Activated CD4-positive, alpha-beta T cell treated with anti-CD3 and anti-CD28 coated beads for 36 hours (primary cell): Measurements from ENCODE around the gene DYNC1LI1. TPM values are rescaled to one million over a fixed set of nuclear protein-coding genes. Genes with fewer than 3 reads are reported as not detected.
A peak's percentile ranks its signal among the peaks of the same experiment; 100 is the strongest.

Experiments used
- ATAC-seq: fragments of 200-7000 bp; cut with Tn5 transposase; one replicate; pipeline ENCODE4 v1.10.0; 2021; ENCODE audit warnings: mild to moderate bottlenecking, moderate library complexity
- CTCF ChIA-PET: fragments of 350-600 bp; sonication (Branson Sonifier 250); formaldehyde crosslinking; loops from one replicate; lab custom pipeline; 2021; ENCODE audit warnings: antibody characterized with exemption; lab: Charles Lee
- POLR2A ChIA-PET: fragments of 350-600 bp; sonication (Branson Sonifier 250); formaldehyde crosslinking; loops from one replicate; lab custom pipeline; 2021; ENCODE audit warnings: antibody characterized with exemption, inconsistent platforms; lab: Charles Lee
- DNase-seq: peaks from one replicate; pipeline ENCODE4 v3.0.0-alpha.2; 2020
- H3K27ac Mint-ChIP-seq: one replicate; pipeline ENCODE4 v1.8.0; 2021; ENCODE audit warnings: mixed read lengths
- H3K27me3 Mint-ChIP-seq: one replicate; pipeline ENCODE4 v1.8.0; 2021; ENCODE audit warnings: mixed read lengths
- H3K36me3 Mint-ChIP-seq: one replicate; pipeline ENCODE4 v1.8.0; 2021; ENCODE audit warnings: low read depth, mixed read lengths
- H3K4me1 Mint-ChIP-seq: one replicate; pipeline ENCODE4 v1.8.0; 2021; ENCODE audit warnings: mixed read lengths
- H3K4me3 Mint-ChIP-seq: one replicate; pipeline ENCODE4 v1.8.0; 2021; ENCODE audit warnings: mild to moderate bottlenecking, moderate library complexity, mixed read lengths
- H3K9me3 Mint-ChIP-seq: one replicate; pipeline ENCODE4 v1.8.0; 2021; ENCODE audit warnings: low read depth, mixed read lengths
- intact Hi-C, 2 experiments: fragments of 100-400 bp; cut with DNase I in 1 of 2; cut with micrococcal nuclease in 1 of 2; formaldehyde crosslinking; loops; one replicate each; pipeline versions ENCODE4 v1.14.2 to v1.15.1; 2022 to 2024; cut with DNase I, micrococcal nuclease
- total RNA-seq, 2 experiments: library from RNA; stranded (reverse); gene quantifications; one replicate each; pipeline ENCODE4 v1.2.3, GENCODE V29; 2021

The DYNC1LI1 gene
- total RNA-seq, 2 experiments from 2014 or later, result 31.8 to 31.9 TPM

DNA sequence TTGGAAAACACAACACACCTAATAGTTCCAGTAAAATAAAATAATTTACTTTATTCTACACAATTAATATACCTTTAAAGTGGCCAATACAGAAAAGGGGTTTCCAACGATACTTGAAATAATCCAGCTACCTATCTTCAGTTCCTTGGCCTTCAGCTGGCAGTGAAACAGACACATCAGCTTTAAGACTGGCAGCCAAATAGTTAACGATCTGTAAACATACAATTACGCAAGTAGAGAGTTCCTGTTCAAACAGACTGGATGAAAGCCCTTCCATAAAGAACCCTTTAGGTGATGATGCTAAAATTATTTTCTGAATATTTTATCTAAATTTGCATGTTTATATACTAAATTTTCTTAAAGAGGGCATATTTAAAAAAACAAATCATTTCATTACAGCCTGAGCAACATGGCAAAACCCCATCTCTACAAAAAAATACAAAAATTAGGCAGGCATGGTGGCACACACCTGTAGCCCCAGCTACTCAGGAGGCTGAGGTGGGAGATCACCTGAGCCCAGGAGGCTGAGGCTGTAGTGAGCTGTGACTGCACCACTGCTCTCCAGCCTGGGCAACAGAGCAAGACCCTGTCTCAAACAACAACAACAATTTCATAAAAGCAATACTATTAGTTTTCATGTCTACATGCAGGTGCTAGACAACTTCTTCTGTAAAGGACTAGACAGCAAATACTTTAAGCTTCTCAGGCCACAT lies 12.9 kb downstream of the DYNC1LI1 start:
- intact Hi-C loops, result no loop called here
- Mint-ChIP-seq H3K9me3 (no peaks in the 10 kb centered on the region), H3K27me3 (no peaks in the 10 kb centered on the region), H3K36me3 (peaks cover 3% of the 10 kb centered on the region), H3K4me3 (no peak overlapping the region), H3K4me1 (peaks cover 17% of the 10 kb centered on the region), H3K27ac (no peak overlapping the region)
- no peak for DNase-seq
- POLR2A ChIA-PET, result no interaction called here
- CTCF ChIA-PET, result no interaction called here
- ATAC-seq, result no peak

DNA sequence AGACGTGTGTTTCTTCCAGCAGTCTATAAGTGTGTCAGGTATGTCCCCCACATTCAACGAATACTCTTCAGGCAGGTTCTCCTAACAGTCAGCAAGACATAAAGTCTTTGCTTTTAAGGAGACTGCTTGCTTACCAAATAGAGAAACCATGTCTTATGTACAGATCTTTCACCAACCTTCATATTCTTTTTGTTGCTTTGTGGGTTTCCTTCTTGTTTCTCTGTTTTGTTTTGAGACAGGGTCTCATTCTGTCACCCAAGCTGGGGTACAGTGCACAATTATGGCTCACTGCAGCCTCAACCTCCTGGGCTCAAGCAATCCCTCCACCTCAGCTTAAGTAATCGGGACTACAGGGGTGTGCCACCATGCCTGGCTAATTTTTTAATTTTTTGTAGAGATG lies 14.3 kb downstream of the DYNC1LI1 start:
- DNase-seq (no peak), ATAC-seq (no peak)
- peaks cover 27% of the 10 kb centered on the region for H3K4me1 Mint-ChIP-seq
- H3K27ac Mint-ChIP-seq, result no peak overlapping the region
- ChIA-PET CTCF (no interaction called here), POLR2A (no interaction called here)
- H3K9me3 Mint-ChIP-seq, result no peaks in the 10 kb centered on the region
- no peaks in the 10 kb centered on the region for H3K27me3 Mint-ChIP-seq
- no peak overlapping the region for H3K4me3 Mint-ChIP-seq
- intact Hi-C loops, result no loop called here
- peaks cover 3% of the 10 kb centered on the region for H3K36me3 Mint-ChIP-seq

DNA sequence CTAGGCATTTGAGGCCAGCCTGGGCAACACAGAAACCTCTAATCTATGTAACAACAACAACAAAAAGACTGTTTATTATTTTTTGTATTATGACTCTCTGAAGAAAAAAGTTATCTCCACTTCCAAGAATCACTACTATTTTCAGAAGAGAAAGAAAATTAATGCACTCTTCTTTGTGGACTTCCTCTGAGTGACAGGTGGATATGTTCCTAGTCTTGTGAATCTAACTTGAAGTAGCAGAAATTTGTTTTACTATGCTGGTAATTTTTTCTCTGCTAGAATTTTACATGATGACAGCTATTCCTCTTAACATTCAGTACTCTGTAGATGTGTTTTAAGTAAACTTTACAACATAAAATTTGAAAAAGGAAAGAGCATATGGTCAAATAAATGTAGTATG lies 16.7 kb downstream of the DYNC1LI1 start:
- DNase-seq (no peak), ATAC-seq (no peak)
- peaks cover 31% of the 10 kb centered on the region for H3K4me1 Mint-ChIP-seq
- no peaks in the 10 kb centered on the region for H3K9me3 Mint-ChIP-seq
- POLR2A ChIA-PET, result no interaction called here
- intact Hi-C loops, result no loop called here
- no peak overlapping the region for H3K27ac Mint-ChIP-seq
- no peaks in the 10 kb centered on the region for H3K27me3 Mint-ChIP-seq
- no peaks in the 10 kb centered on the region for H3K36me3 Mint-ChIP-seq
- H3K4me3 Mint-ChIP-seq, result no peak overlapping the region
- CTCF ChIA-PET, result interaction anchor here (0.8 kb wide), 1 partner anchor 244 kb away, joined by 3 read pairs; no protein-coding TSS in a partner anchor

DNA sequence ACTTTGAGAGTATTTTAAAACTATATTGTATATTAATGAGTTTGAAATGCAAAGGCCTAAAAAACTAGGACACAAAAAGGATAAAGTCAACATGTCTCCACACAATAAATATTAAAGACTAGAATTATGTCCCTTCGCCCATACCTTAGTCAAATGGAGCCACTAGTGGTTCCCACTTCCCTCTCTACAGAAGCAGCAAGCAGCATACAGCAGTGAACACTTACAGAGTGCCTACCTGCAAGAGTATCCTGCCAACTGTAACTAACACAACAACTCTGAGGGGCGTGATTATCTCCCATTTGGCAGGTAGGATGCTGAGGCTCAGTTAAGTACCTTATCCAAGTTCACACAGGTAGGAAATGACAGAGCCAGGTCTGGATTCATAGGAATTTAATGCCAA lies 17.2 kb downstream of the DYNC1LI1 start:
- Mint-ChIP-seq H3K36me3 (no peaks in the 10 kb centered on the region), H3K4me1 (peaks cover 31% of the 10 kb centered on the region), H3K27me3 (no peaks in the 10 kb centered on the region), H3K27ac (no peak overlapping the region), H3K9me3 (no peaks in the 10 kb centered on the region), H3K4me3 (no peak overlapping the region)
- no peak for ATAC-seq
- POLR2A ChIA-PET, result no interaction called here
- intact Hi-C loops, result no loop called here
- no peak for DNase-seq
- CTCF ChIA-PET, result no interaction called here

DNA sequence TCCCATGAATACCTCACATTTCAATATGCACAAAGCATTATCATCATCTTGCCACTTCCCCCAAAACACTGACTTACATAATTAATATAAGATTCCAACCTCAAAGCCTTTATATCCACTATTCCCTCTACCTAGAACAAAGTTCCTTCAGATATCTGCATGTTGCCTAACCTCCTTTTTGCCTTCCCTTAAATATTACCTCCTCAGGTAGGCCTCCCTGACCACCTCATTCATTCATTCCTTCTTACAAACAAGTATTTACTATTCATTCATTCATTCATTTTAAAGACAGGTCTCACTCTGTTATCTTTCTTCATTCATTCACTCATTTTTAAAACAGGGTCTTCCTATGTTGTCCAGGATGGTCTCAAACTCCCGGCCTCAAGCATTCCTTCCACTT lies 18.6 kb downstream of the DYNC1LI1 start:
- intact Hi-C loops, result no loop called here
- Mint-ChIP-seq H3K27ac (no peak overlapping the region), H3K27me3 (no peaks in the 10 kb centered on the region), H3K4me3 (no peak overlapping the region), H3K9me3 (no peaks in the 10 kb centered on the region), H3K36me3 (no peaks in the 10 kb centered on the region), H3K4me1 (peaks cover 33% of the 10 kb centered on the region)
- ChIA-PET POLR2A (no interaction called here), CTCF (interaction anchor here (1.2 to 1.5 kb wide), 2 partner anchors 18 to 24 kb away, joined by 3 to 4 read pairs; partner anchors contain the start of gene DYNC1LI1)
- no peak for DNase-seq
- ATAC-seq, result no peak

DNA sequence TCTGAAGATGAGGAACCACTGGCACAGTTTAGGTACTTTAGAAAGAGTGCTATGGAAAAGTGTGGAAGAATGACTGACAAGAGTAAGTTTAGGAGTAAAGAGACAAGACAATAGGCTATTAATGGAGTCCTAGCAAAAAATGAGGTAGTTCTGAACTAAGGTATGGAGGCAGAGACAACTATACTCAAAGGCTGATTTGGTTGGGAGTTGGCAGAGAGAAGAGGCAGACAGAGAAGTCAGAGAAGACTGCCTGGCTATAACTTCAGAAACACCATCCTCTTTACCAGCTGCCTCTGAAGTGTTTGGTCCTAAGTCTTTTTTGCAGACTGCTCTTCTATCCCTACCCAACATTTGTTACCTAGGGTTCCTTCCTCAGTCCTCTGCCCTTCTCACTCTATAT lies 19.2 kb downstream of the DYNC1LI1 start:
- Mint-ChIP-seq H3K9me3 (no peaks in the 10 kb centered on the region), H3K4me1 (peaks cover 29% of the 10 kb centered on the region), H3K27me3 (no peaks in the 10 kb centered on the region), H3K27ac (no peak overlapping the region), H3K4me3 (no peak overlapping the region), H3K36me3 (no peaks in the 10 kb centered on the region)
- intact Hi-C loops, result no loop called here
- ChIA-PET POLR2A (interaction anchor here (0.7 kb wide), 2 partner anchors 21 to 71 kb away, joined by 3 to 7 read pairs; no protein-coding TSS in a partner anchor), CTCF (interaction anchor here (1.2 to 1.5 kb wide), 2 partner anchors 18 to 23 kb away, joined by 3 to 4 read pairs; partner anchors contain the start of gene DYNC1LI1)
- ATAC-seq (no peak), DNase-seq (no peak)

DNA sequence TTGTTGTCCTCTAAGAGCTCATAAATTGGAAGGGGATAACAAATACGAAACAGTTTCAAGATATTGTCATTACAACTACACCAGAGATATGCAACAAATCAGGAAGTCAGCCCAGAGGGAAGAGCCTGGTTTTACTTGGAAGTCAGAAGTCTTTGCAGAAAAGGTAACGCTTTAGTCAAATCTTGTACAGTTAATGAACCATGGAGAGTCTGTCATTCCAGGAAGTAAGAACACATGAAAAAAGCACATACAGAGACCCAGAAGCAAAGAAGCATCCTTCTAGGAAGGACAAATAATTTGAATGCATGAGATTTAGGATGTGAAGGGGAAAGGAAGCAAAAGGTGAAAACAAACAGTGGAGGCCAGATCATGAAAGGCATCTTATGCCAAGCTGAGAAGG lies 19.6 kb downstream of the DYNC1LI1 start:
- Mint-ChIP-seq H3K27ac (no peak overlapping the region), H3K9me3 (no peaks in the 10 kb centered on the region)
- intact Hi-C loops, result no loop called here

DNA sequence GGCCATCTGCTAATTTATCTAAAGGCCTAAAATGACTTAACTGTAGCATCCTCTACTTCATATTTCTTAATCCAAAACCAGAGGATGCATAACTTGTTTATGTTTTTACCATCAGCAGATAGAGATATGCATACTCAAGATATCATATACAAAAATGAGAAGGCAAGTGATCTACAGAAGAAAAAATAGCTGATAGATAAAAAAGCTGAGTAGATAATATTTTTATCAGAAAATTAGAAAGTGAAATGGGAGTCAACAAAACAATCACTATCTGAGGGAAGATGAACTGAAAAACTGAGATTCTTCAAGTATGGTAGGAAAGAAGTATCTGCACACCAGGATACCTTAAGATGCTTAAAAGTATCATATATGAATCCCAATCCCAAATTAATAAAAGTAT lies 25.4 kb downstream of the DYNC1LI1 start:
- intact Hi-C loops, result no loop called here
- no peak overlapping the region for H3K27ac Mint-ChIP-seq
- DNase-seq, result no peak
- peaks cover 12% of the 10 kb centered on the region for H3K36me3 Mint-ChIP-seq
- no peaks in the 10 kb centered on the region for H3K27me3 Mint-ChIP-seq
- no peak overlapping the region for H3K4me3 Mint-ChIP-seq
- ChIA-PET POLR2A (interaction anchor here (0.6 kb wide), 1 partner anchor 44 kb away, joined by 3 read pairs; no protein-coding TSS in a partner anchor), CTCF (interaction anchor here (0.7 kb wide), 1 partner anchor 79 kb away, joined by 3 read pairs; no protein-coding TSS in a partner anchor)
- no peaks in the 10 kb centered on the region for H3K9me3 Mint-ChIP-seq
- no peak for ATAC-seq
- H3K4me1 Mint-ChIP-seq, result peaks cover 16% of the 10 kb centered on the region

More for the DNA sequence above, 19.6 kb downstream of the DYNC1LI1 start:
- Mint-ChIP-seq H3K4me1 (peaks cover 28% of the 10 kb centered on the region), H3K4me3 (no peak overlapping the region), H3K36me3 (peaks cover 1% of the 10 kb centered on the region), H3K27me3 (no peaks in the 10 kb centered on the region)
- POLR2A ChIA-PET, result interaction anchor here (0.5 to 0.7 kb wide), 3 partner anchors 20 to 92 kb away, joined by 3 to 7 read pairs (median 5); no protein-coding TSS in a partner anchor
- CTCF ChIA-PET, result interaction anchor here (1.2 to 1.5 kb wide), 2 partner anchors 19 to 23 kb away, joined by 3 to 4 read pairs; partner anchors contain the start of gene DYNC1LI1
- no peak for DNase-seq
- no peak for ATAC-seq

DNA sequence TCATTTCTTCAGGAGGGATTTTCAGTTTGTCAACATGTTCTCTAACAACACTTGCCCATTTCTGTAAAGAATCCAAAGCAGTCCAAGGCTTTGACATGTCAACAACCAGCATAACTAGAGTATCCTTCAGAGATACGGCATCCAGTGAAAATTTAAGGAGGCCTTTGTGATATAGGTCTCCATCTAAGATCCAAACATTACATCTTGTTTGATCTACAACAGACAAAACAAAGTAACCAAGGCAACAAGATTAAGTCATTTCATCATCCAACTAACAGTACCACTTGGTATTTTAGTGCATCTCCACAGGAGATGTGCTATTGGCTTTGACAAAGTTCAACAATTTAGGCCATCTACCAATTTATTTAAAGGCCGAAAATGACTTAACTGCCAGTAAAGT lies 25.8 kb downstream of the DYNC1LI1 start:
- Mint-ChIP-seq H3K36me3 (peaks cover 12% of the 10 kb centered on the region), H3K9me3 (no peaks in the 10 kb centered on the region), H3K27ac (peak overlapping the region; percentile 68), H3K4me1 (peaks cover 16% of the 10 kb centered on the region), H3K4me3 (no peak overlapping the region), H3K27me3 (no peaks in the 10 kb centered on the region)
- POLR2A ChIA-PET, result no interaction called here
- ATAC-seq (no peak), DNase-seq (no peak)
- CTCF ChIA-PET, result interaction anchor here (0.7 kb wide), 1 partner anchor 80 kb away, joined by 3 read pairs; no protein-coding TSS in a partner anchor
- intact Hi-C loops, result no loop called here

DNA sequence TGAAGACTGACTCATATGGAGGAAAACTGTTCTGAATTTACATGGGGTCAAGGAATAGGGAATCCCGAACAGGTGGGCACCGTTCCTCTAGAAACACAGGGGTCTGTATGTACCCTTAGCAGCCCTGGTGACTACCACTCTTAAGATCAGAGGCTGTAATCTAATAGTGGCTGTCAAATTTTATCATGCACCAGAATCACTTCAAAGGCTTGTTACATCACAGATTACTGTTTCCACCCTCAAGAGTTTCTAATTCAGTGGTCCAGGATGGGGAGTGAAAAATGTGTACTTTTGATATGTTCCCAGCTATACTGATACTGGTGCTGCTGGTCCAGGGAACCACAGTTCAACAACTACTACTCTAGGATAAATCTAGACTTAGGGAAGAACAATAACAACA lies 27.9 kb downstream of the DYNC1LI1 start:
- ATAC-seq (peak; percentile 30), DNase-seq (no peak)
- no peak overlapping the region for H3K4me3 Mint-ChIP-seq
- H3K36me3 Mint-ChIP-seq, result peaks cover 17% of the 10 kb centered on the region
- ChIA-PET POLR2A (no interaction called here), CTCF (no interaction called here)
- no peaks in the 10 kb centered on the region for H3K9me3 Mint-ChIP-seq
- H3K27ac Mint-ChIP-seq, result peak overlapping the region; percentile 31
- intact Hi-C loops, result no loop called here
- peaks cover 16% of the 10 kb centered on the region for H3K4me1 Mint-ChIP-seq
- H3K27me3 Mint-ChIP-seq, result no peaks in the 10 kb centered on the region

DNA sequence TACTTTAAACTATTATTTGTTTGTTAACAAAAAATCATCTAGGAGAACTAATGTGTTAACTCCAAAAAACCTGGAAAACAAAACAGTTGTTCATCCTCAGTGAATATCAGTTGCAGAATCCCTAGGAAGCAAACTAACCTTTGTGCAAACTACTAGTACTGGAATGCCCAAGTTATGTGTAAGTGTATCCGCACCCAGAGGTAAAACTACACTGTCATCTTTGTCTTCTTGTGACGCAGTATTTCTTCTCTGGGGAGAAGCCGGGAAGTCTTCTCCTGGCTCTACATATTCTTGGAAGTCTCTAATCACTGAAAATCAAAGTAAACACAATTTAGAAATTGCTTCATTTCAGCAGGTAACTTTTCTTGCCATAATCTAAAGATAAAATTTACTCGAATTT lies 29.8 kb downstream of the DYNC1LI1 start:
- ATAC-seq (no peak), DNase-seq (no peak)
- Mint-ChIP-seq H3K36me3 (peaks cover 15% of the 10 kb centered on the region), H3K27me3 (no peaks in the 10 kb centered on the region), H3K4me1 (peaks cover 11% of the 10 kb centered on the region), H3K9me3 (no peaks in the 10 kb centered on the region), H3K4me3 (no peak overlapping the region), H3K27ac (no peak overlapping the region)
- intact Hi-C loops, result loop anchor here in 1 of 2 experiments (1.0 kb wide), 1 partner anchor 10 kb away; no protein-coding TSS in a partner anchor
- ChIA-PET POLR2A (no interaction called here), CTCF (no interaction called here)

DNA sequence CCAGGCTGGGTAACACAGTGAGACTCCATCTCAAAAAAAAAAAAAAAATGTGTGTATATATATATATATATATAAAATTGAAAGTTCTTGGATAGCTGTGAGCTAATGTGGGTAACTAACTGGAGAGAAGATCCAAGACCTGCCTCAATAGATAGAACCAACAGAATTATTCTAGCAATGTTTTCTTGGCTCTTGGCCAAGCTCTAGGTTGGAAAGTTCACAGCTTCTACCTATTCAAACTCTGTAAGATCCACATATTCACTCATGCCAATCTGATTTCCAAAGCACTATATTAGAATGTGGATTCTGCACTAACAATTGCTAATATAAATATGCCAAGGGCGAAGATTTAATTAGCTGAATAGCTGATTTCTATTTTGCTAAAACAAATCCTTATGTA lies 38.2 kb downstream of the DYNC1LI1 start:
- no peak overlapping the region for H3K27ac Mint-ChIP-seq
- peaks cover 18% of the 10 kb centered on the region for H3K36me3 Mint-ChIP-seq
- CTCF ChIA-PET, result no interaction called here
- POLR2A ChIA-PET, result no interaction called here
- intact Hi-C loops, result no loop called here
- H3K9me3 Mint-ChIP-seq, result no peaks in the 10 kb centered on the region
- H3K4me3 Mint-ChIP-seq, result no peak overlapping the region
- no peak for DNase-seq
- H3K27me3 Mint-ChIP-seq, result no peaks in the 10 kb centered on the region
- no peak for ATAC-seq
- peaks cover 7% of the 10 kb centered on the region for H3K4me1 Mint-ChIP-seq
